NCI-H1092 (cell line): Measurements from ENCODE around the gene OR8U1.
"Not testable (repeated sequence)": the region's sequence is repeated elsewhere in the genome, so short reads cannot be mapped to it uniquely, and the experiment has no call there.

Source experiments
- DNase-seq: peaks from one replicate; lab custom pipeline; 2025; lab: John Stamatoyannopoulos, UW

OR8U1 gene

GRCh38 chr11:56375324-56375723 is at the start of gene OR8U1:
TSS of gene OR8U1 (plus strand) at chr11:56375624. CDS start at chr11:56375624, 0 bp downstream.
- DNase-seq, result no peak

GRCh38 chr11:56331861-56332491 is 43.4 kb upstream of the OR8U1 start:
- no peak for DNase-seq

GRCh38 chr11:56333156-56333555 is 42.3 kb upstream of the OR8U1 start:
- no peak for DNase-seq

- no peak for DNase-seq
Measured at GRCh38 chr11:56340289-56340688, 35.1 kb upstream of the OR8U1 start.

GRCh38 chr11:56345739-56346138 is 29.7 kb upstream of the OR8U1 start, which contains the start of gene OR8K1:
TSS of gene OR8K1 (plus strand) at chr11:56346039. CDS start at chr11:56346039, 0 bp downstream.
- no peak for DNase-seq

- DNase-seq, result no peak
Measured at GRCh38 chr11:56353991-56354390, 21.4 kb upstream of the OR8U1 start, which contains the start of gene OR8J1. TSS of gene OR8J1 (plus strand) at chr11:56354291. CDS start at chr11:56360247, 5,956 bp downstream.

- DNase-seq, result no peak
Measured at GRCh38 chr11:56380120-56380519, 4.7 kb downstream of the OR8U1 start.

GRCh38 chr11:56394381-56394780 is 19.0 kb downstream of the OR8U1 start:
- no peak for DNase-seq

- no peak for DNase-seq
Measured at GRCh38 chr11:56396047-56396446, 20.6 kb downstream of the OR8U1 start.

- not testable (repeated sequence) for DNase-seq
Measured at GRCh38 chr11:56401858-56402461, 26.5 kb downstream of the OR8U1 start.

GRCh38 chr11:56404393-56404792 is 29.0 kb downstream of the OR8U1 start:
- no peak for DNase-seq

GRCh38 chr11:56410801-56411200 is 35.4 kb downstream of the OR8U1 start:
- no peak for DNase-seq

- DNase-seq, result no peak
Measured at GRCh38 chr11:56412396-56412795, 37.0 kb downstream of the OR8U1 start, which contains the start of gene OR5AL1. TSS of gene OR5AL1 (plus strand) at chr11:56412696.
